ENCODE measurements around the gene KIAA0825.

GRCh38 chr5:94620256-94620655, 1.9 kb upstream of the KIAA0825 start:
- no peak for TF ChIP-seq CTCF (IDR thresholded peaks at IDR 0.05)
- TF ChIP-seq POLR2A (IDR thresholded peaks at IDR 0.05): no peak

Data from esophagus squamous epithelium (tissue), 4 donors.